Sigmoid colon (tissue), 4 donors: ENCODE results near the gene P3H2.

Experiments
- CTCF ChIP-seq, 4 experiments: fragments of 450-650 bp in 3 of 4; fragments of 200-600 bp in 1 of 4; IDR thresholded peaks; one replicate each; pipeline ENCODE4 v1.5.1; 2016 to 2019; ENCODE audit warnings: antibody characterized with exemption in 4 of 4, mild to moderate bottlenecking in 3 of 4, moderate library complexity in 2 of 4
- EP300 ChIP-seq, 4 donors: sonication (generic); formaldehyde crosslinking; IDR thresholded peaks; one replicate each; pipeline ENCODE4 v1.6.1; 2017; ENCODE audit warnings: antibody characterized with exemption in 4 of 4
- POLR2A ChIP-seq, 2 donors: fragments of 450-650 bp; IDR thresholded peaks; one replicate each; pipeline ENCODE4 v1.6.1; 2016; ENCODE audit warnings: antibody characterized with exemption in 2 of 2, mild to moderate bottlenecking in 2 of 2, moderate library complexity in 2 of 2
- POLR2AphosphoS5 ChIP-seq, 4 donors: sonication (generic); formaldehyde crosslinking; IDR thresholded peaks; one replicate each; pipeline ENCODE4 v1.6.1; 2017; ENCODE audit warnings: antibody characterized with exemption in 4 of 4

- no peak for TF ChIP-seq CTCF (IDR thresholded peaks at IDR 0.05)
- no peak for TF ChIP-seq POLR2A (IDR thresholded peaks at IDR 0.05)
- TF ChIP-seq EP300 (IDR thresholded peaks at IDR 0.05), result no peak
- TF ChIP-seq POLR2AphosphoS5 (IDR thresholded peaks at IDR 0.05), result no peak
Observed at GRCh38 chr3:190000861-190001196, 119.9 kb downstream of the P3H2 start.
